Brain microvascular endothelial cell (primary cell): ENCODE measurements around the gene SMPDL3A.

ENCODE experiments used
- DNase-seq: peaks from one replicate; pipeline ENCODE4 v3.0.0-alpha.2; 2020
- H3K27ac ChIP-seq: fragments of 250-450 bp; sonication (Bioruptor Pico); 2 replicates; pipeline ENCODE4 v1.5.1; 2020; ENCODE audit warnings: mild to moderate bottlenecking, moderate library complexity
- H3K27me3 ChIP-seq: fragments of 250-450 bp; sonication (Bioruptor Pico); replicated peaks from 2 replicates; pipeline ENCODE4 v1.5.1; 2020; ENCODE audit warnings: mild to moderate bottlenecking
- H3K36me3 ChIP-seq: fragments of 250-450 bp; sonication (Bioruptor Pico); replicated peaks from 2 replicates; pipeline ENCODE4 v1.5.1; 2020; ENCODE audit warnings: mild to moderate bottlenecking
- H3K4me3 ChIP-seq: 2 replicates; pipeline ENCODE4 v1.5.1; 2011; ENCODE audit warnings: low read depth, mild to moderate bottlenecking, control low read depth, low read length, moderate library complexity
- CTCF ChIP-seq: IDR thresholded peaks from 2 replicates; pipeline ENCODE4 v1.5.1; 2011; ENCODE audit warnings: low read depth, mild to moderate bottlenecking, moderate library complexity, low read length, control low read depth, inconsistent platforms; ENCODE audit errors: missing control alignments
- in situ Hi-C: cut with HindIII; loops from 2 replicates; pipeline ENCODE4 v1.10.0; 2017; ENCODE audit warnings: low sequenced_read_pairs, low pct_ligation_motif_present

SMPDL3A gene

DNA sequence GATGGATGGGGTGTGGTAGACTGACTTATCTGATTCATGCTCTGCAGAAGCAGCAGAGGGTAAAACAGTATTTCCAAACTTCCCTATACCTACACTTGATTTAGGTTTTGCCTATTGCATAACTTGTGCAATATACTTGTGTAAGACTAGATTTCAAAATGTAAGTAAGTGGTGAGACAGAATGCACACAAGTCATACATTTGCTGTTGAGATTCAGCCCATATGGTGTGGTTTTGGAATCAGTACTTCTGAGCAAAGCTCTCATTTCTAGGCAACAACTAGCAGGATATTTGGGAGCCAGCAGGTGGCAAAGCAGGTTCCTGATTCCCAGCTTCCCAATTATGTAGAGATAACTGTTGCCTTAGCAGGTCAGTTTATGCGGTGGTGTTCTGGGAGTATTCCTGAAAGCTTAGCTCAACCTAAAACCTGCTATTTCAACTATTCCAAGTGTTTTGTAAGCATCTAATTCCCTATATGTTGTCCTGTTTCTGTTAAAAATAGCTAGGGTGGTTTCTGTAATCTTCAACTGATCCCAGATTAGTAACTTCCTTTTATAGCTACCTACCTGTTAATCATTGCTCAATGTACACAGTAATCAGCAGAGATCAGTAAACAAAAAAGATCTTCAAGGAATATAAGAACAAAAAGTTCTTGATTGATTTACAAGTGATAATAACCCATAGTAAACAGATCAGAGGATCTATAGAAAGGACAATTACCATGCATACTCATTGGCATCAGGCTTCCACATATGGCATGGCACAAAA, 18.0 kb upstream of the SMPDL3A start:
- Histone ChIP-seq H3K27ac (no peak overlapping the region), H3K36me3 (no peaks in the 10 kb centered on the region), H3K4me3 (no peak overlapping the region), H3K27me3 (no peaks in the 10 kb centered on the region)
- in situ Hi-C loops = no loop called here
- no peak for TF ChIP-seq CTCF
- DNase-seq = no peak

GRCh38 chr6:122772724-122773415, 16.2 kb upstream of the SMPDL3A start:
- Histone ChIP-seq H3K27ac (no peak overlapping the region), H3K4me3 (no peak overlapping the region), H3K27me3 (no peaks in the 10 kb centered on the region), H3K36me3 (no peaks in the 10 kb centered on the region)
- TF ChIP-seq CTCF = no peak
- in situ Hi-C loops = no loop called here
- no peak for DNase-seq

DNA sequence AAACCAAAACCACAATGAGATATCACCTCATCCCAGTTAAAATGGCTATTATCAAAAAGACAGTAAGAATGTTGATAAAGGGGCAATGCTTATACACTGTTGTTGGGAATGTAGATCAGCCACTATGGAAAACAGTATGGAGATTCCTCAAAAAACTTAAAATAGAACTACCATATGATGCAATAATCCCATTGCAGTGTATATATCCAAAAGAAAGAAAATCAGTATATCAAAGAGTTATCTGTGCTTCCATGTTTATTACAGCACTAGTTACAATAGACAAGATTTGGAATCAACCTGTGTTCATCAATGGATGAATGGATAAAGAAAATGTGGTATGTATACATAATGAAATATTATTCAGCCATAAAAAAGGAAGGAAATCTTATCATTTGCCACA, 13.1 kb upstream of the SMPDL3A start:
- Histone ChIP-seq H3K36me3 (no peaks in the 10 kb centered on the region), H3K27me3 (peaks cover 2% of the 10 kb centered on the region), H3K27ac (no peak overlapping the region), H3K4me3 (no peak overlapping the region)
- in situ Hi-C loops = no loop called here
- DNase-seq = no peak
- no peak for TF ChIP-seq CTCF

- Histone ChIP-seq H3K27ac (no peak overlapping the region), H3K4me3 (no peak overlapping the region), H3K27me3 (peaks cover 2% of the 10 kb centered on the region), H3K36me3 (no peaks in the 10 kb centered on the region)
- TF ChIP-seq CTCF = no peak
- DNase-seq = no peak
- in situ Hi-C loops = no loop called here
These were observed 10.8 kb upstream of the SMPDL3A start for GRCh38 chr6:122778302-122778701.

DNA sequence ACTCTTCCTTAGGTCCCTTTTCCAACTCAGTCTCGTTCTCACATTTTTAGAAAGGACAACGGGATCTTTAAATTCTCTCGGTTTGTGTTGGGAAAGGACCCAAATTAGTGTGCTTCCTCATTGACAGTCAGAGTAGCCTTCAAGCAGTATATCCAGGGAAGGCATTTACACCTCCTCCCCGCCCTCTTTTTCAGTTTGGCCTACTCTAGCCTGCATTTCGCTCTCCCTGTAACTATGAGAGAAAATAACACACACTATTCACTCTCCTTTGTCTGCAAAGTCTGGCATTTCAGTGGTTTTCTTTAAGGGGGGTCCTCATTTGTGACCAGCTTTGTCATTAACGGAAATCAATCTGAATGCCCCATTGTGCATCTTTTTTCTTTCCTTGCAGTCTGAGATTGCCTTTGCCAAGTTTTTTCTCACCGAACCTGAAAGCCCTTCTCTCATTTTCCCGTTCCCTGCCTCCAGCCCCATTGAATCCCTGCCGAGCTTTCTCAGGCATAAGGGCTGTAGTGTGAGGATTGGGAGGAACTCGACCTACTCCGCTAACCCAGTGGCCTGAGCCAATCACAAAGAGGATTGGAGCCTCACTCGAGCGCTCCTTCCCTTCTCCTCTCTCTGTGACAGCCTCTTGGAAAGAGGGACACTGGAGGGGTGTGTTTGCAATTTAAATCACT, 9.9 kb upstream of the SMPDL3A start:
- Histone ChIP-seq H3K4me3 (no peak overlapping the region), H3K27me3 (peaks cover 2% of the 10 kb centered on the region), H3K36me3 (no peaks in the 10 kb centered on the region), H3K27ac (no peak overlapping the region)
- in situ Hi-C loops = no loop called here
- DNase-seq = no peak
- no peak for TF ChIP-seq CTCF
